WTC11 (cell line): ENCODE data around the gene NCKIPSD. TPM values are rescaled to one million over a fixed set of nuclear protein-coding genes. Genes with fewer than 3 reads are reported as not detected.

Experiments used
- AR ChIP-seq: fragments of 250-450 bp; sonication (Bioruptor Pico); IDR thresholded peaks from 2 replicates; pipeline ENCODE4 v1.9.0; 2021; ENCODE audit warnings: mild to moderate bottlenecking
- ATF2 ChIP-seq: sonication (generic); formaldehyde crosslinking; IDR thresholded peaks from 2 replicates; pipeline ENCODE4 v1.8.1; 2022; ENCODE audit warnings: low read depth, missing genetic modification reagents, borderline replicate concordance
- ATF6 ChIP-seq: sonication (generic); formaldehyde crosslinking; IDR thresholded peaks from 2 replicates; pipeline ENCODE4 v1.8.1; 2023; ENCODE audit warnings: mild to moderate bottlenecking, missing genetic modification reagents
- CREB1 ChIP-seq: sonication (generic); formaldehyde crosslinking; IDR thresholded peaks from 2 replicates; pipeline ENCODE4 v1.8.0; 2023; ENCODE audit warnings: mild to moderate bottlenecking, missing genetic modification reagents
- FOXJ3 ChIP-seq: sonication (generic); formaldehyde crosslinking; IDR thresholded peaks from 2 replicates; pipeline ENCODE4 v1.9.0; 2021; ENCODE audit warnings: missing genetic modification reagents, mild to moderate bottlenecking, borderline replicate concordance
- FOXK1 ChIP-seq: sonication (generic); formaldehyde crosslinking; IDR thresholded peaks from 2 replicates; pipeline ENCODE4 v1.8.0; 2022; ENCODE audit warnings: mild to moderate bottlenecking, moderate library complexity, missing genetic modification reagents
- MXD4 ChIP-seq: fragments of 250-450 bp; sonication (Bioruptor Pico); IDR thresholded peaks from 2 replicates; pipeline ENCODE4 v1.8.0; 2021; ENCODE audit warnings: mild to moderate bottlenecking, moderate library complexity, borderline replicate concordance
- OVOL2 ChIP-seq: fragments of 250-450 bp; sonication (Bioruptor Pico); IDR thresholded peaks from 2 replicates; pipeline ENCODE4 v1.9.0; 2021; ENCODE audit warnings: mild to moderate bottlenecking, borderline replicate concordance
- ZNF121 ChIP-seq: sonication (generic); formaldehyde crosslinking; IDR thresholded peaks from 2 replicates; pipeline ENCODE4 v1.8.0; 2023; ENCODE audit warnings: missing genetic modification reagents
- ZNF219 ChIP-seq: sonication (generic); formaldehyde crosslinking; IDR thresholded peaks from 2 replicates; pipeline ENCODE4 v1.8.0; 2023; ENCODE audit warnings: missing genetic modification reagents, mild to moderate bottlenecking, borderline replicate concordance
- ZNF396 ChIP-seq: fragments of 250-450 bp; sonication (Bioruptor Pico); IDR thresholded peaks from 2 replicates; pipeline ENCODE4 v1.8.0; 2021; ENCODE audit warnings: mild to moderate bottlenecking, moderate library complexity, borderline replicate concordance
- ZNF423 ChIP-seq: fragments of 250-450 bp; sonication (Bioruptor Pico); IDR thresholded peaks from 2 replicates; pipeline ENCODE4 v2.1.2; 2022; ENCODE audit warnings: mild to moderate bottlenecking, moderate library complexity
- total RNA-seq: library from RNA; stranded (reverse); gene quantifications from 3 replicates; pipeline ENCODE4 v1.2.3, GENCODE V29; 2021
- TF ChIP-seq, protein P1 (sequence below): sonication (generic); formaldehyde crosslinking; IDR thresholded peaks from 2 replicates; pipeline ENCODE4 v1.8.0; 2022; ENCODE audit warnings: missing genetic modification reagents
- TF ChIP-seq, protein P2 (sequence below): fragments of 250-450 bp; sonication (Bioruptor Pico); IDR thresholded peaks from 2 replicates; pipeline ENCODE4 v1.9.0; 2021; ENCODE audit warnings: mild to moderate bottlenecking, borderline replicate concordance
- TF ChIP-seq, protein P3 (sequence below): sonication (generic); formaldehyde crosslinking; IDR thresholded peaks from 2 replicates; pipeline ENCODE4 v1.8.0; 2022; ENCODE audit warnings: mild to moderate bottlenecking, missing genetic modification reagents
- TF ChIP-seq, protein P4 (sequence below): sonication (generic); formaldehyde crosslinking; IDR thresholded peaks from 2 replicates; pipeline ENCODE4 v1.8.1; 2022; ENCODE audit warnings: missing genetic modification reagents, borderline replicate concordance
- TF ChIP-seq, protein P5 (sequence below): sonication (generic); formaldehyde crosslinking; IDR thresholded peaks from 2 replicates; pipeline ENCODE4 v1.8.1; 2023; ENCODE audit warnings: mild to moderate bottlenecking, missing genetic modification reagents
- TF ChIP-seq, protein P6 (sequence below): fragments of 250-450 bp; sonication (Bioruptor Pico); IDR thresholded peaks from 2 replicates; pipeline ENCODE4 v1.9.0; 2021; ENCODE audit warnings: mild to moderate bottlenecking

Gene NCKIPSD
- total RNA-seq, 1 experiment from 2014 or later, result 40.1 TPM

DNA sequence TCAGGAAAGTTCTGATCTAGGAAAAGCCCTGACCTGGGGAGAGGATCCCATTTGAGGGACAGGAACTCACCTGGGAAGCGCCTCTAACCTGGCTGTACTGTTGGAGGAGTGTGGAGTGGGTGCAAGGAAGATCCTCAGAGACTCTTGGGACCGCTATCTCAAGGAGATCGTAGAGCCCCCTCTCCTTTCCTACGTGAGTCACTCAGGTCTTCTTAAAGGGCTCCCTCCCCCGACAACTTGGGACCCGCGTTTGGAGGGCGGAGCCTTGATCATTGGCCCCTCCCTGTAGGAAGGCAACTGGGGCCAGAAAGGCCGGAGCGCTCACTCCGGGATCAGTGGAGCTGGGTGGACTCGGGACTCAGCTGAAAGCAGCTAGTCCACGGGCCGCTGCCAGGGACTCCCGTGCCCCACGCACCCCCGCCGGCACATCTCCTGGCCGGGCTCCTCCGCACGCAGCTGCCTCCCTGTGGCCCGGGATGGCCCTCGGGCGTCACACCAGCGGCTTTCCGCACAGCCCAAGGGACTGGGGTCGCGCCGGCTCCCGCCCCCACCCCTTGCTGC lies 51.0 kb downstream of the NCKIPSD start (continued):
- TF ChIP-seq, protein P1, sequence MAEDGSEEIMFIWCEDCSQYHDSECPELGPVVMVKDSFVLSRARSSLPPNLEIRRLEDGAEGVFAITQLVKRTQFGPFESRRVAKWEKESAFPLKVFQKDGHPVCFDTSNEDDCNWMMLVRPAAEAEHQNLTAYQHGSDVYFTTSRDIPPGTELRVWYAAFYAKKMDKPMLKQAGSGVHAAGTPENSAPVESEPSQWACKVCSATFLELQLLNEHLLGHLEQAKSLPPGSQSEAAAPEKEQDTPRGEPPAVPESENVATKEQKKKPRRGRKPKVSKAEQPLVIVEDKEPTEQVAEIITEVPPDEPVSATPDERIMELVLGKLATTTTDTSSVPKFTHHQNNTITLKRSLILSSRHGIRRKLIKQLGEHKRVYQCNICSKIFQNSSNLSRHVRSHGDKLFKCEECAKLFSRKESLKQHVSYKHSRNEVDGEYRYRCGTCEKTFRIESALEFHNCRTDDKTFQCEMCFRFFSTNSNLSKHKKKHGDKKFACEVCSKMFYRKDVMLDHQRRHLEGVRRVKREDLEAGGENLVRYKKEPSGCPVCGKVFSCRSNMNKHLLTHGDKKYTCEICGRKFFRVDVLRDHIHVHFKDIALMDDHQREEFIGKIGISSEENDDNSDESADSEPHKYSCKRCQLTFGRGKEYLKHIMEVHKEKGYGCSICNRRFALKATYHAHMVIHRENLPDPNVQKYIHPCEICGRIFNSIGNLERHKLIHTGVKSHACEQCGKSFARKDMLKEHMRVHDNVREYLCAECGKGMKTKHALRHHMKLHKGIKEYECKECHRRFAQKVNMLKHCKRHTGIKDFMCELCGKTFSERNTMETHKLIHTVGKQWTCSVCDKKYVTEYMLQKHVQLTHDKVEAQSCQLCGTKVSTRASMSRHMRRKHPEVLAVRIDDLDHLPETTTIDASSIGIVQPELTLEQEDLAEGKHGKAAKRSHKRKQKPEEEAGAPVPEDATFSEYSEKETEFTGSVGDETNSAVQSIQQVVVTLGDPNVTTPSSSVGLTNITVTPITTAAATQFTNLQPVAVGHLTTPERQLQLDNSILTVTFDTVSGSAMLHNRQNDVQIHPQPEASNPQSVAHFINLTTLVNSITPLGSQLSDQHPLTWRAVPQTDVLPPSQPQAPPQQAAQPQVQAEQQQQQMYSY (CRISPR knock-in tag), result peak; percentile 89
- TF ChIP-seq, protein P2, sequence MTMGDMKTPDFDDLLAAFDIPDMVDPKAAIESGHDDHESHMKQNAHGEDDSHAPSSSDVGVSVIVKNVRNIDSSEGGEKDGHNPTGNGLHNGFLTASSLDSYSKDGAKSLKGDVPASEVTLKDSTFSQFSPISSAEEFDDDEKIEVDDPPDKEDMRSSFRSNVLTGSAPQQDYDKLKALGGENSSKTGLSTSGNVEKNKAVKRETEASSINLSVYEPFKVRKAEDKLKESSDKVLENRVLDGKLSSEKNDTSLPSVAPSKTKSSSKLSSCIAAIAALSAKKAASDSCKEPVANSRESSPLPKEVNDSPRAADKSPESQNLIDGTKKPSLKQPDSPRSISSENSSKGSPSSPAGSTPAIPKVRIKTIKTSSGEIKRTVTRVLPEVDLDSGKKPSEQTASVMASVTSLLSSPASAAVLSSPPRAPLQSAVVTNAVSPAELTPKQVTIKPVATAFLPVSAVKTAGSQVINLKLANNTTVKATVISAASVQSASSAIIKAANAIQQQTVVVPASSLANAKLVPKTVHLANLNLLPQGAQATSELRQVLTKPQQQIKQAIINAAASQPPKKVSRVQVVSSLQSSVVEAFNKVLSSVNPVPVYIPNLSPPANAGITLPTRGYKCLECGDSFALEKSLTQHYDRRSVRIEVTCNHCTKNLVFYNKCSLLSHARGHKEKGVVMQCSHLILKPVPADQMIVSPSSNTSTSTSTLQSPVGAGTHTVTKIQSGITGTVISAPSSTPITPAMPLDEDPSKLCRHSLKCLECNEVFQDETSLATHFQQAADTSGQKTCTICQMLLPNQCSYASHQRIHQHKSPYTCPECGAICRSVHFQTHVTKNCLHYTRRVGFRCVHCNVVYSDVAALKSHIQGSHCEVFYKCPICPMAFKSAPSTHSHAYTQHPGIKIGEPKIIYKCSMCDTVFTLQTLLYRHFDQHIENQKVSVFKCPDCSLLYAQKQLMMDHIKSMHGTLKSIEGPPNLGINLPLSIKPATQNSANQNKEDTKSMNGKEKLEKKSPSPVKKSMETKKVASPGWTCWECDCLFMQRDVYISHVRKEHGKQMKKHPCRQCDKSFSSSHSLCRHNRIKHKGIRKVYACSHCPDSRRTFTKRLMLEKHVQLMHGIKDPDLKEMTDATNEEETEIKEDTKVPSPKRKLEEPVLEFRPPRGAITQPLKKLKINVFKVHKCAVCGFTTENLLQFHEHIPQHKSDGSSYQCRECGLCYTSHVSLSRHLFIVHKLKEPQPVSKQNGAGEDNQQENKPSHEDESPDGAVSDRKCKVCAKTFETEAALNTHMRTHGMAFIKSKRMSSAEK (CRISPR knock-in tag), result no peak
- TF ChIP-seq ZNF396 (CRISPR knock-in tag) (no peak), ZNF423 (CRISPR knock-in tag) (no peak), CREB1 (CRISPR knock-in tag) (no peak), MXD4 (CRISPR knock-in tag) (no peak), FOXJ3 (CRISPR knock-in tag) (no peak), ZNF219 (CRISPR knock-in tag) (no peak), OVOL2 (CRISPR knock-in tag) (no peak), ZNF121 (CRISPR knock-in tag) (no peak), ATF6 (CRISPR knock-in tag) (no peak), FOXK1 (CRISPR knock-in tag) (peak; percentile 51; the same call in 1 of the 2 replicates), AR (CRISPR knock-in tag) (no peak), ATF2 (CRISPR knock-in tag) (no peak)
- TF ChIP-seq, protein P3, sequence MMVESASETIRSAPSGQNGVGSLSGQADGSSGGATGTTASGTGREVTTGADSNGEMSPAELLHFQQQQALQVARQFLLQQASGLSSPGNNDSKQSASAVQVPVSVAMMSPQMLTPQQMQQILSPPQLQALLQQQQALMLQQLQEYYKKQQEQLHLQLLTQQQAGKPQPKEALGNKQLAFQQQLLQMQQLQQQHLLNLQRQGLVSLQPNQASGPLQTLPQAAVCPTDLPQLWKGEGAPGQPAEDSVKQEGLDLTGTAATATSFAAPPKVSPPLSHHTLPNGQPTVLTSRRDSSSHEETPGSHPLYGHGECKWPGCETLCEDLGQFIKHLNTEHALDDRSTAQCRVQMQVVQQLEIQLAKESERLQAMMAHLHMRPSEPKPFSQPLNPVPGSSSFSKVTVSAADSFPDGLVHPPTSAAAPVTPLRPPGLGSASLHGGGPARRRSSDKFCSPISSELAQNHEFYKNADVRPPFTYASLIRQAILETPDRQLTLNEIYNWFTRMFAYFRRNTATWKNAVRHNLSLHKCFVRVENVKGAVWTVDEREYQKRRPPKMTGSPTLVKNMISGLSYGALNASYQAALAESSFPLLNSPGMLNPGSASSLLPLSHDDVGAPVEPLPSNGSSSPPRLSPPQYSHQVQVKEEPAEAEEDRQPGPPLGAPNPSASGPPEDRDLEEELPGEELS, result no peak; the same call in 1 of the 2 replicates
- TF ChIP-seq, protein P4, sequence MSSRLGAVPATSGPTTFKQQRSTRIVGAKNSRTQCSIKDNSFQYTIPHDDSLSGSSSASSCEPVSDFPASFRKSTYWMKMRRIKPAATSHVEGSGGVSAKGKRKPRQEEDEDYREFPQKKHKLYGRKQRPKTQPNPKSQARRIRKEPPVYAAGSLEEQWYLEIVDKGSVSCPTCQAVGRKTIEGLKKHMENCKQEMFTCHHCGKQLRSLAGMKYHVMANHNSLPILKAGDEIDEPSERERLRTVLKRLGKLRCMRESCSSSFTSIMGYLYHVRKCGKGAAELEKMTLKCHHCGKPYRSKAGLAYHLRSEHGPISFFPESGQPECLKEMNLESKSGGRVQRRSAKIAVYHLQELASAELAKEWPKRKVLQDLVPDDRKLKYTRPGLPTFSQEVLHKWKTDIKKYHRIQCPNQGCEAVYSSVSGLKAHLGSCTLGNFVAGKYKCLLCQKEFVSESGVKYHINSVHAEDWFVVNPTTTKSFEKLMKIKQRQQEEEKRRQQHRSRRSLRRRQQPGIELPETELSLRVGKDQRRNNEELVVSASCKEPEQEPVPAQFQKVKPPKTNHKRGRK, result no peak
- TF ChIP-seq, protein P5, sequence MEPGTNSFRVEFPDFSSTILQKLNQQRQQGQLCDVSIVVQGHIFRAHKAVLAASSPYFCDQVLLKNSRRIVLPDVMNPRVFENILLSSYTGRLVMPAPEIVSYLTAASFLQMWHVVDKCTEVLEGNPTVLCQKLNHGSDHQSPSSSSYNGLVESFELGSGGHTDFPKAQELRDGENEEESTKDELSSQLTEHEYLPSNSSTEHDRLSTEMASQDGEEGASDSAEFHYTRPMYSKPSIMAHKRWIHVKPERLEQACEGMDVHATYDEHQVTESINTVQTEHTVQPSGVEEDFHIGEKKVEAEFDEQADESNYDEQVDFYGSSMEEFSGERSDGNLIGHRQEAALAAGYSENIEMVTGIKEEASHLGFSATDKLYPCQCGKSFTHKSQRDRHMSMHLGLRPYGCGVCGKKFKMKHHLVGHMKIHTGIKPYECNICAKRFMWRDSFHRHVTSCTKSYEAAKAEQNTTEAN (CRISPR knock-in tag), result no peak
- TF ChIP-seq, protein P6, sequence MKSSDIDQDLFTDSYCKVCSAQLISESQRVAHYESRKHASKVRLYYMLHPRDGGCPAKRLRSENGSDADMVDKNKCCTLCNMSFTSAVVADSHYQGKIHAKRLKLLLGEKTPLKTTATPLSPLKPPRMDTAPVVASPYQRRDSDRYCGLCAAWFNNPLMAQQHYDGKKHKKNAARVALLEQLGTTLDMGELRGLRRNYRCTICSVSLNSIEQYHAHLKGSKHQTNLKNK (CRISPR knock-in tag), result no peak
